ENCODE measurements around the gene NCOA3.
"Not testable (repeated sequence)": the region's sequence is repeated elsewhere in the genome, so short reads cannot be mapped to it uniquely, and the experiment has no call there.

The NCOA3 gene

GRCh38 chr20:47553594-47554235, 52.0 kb downstream of the NCOA3 start:
- not testable (repeated sequence) for H3K4ac ChIP-seq (ENCODE audit: low read depth in 1 of 2, low read length in 2 of 2); H3K4me3 ChIP-seq (ENCODE audit: insufficient read depth in 1 of 2, low read depth in 1 of 2, low read length in 2 of 2); H3K18ac ChIP-seq (ENCODE audit: low read depth in 1 of 2, low read length in 2 of 2); H3K23ac ChIP-seq (ENCODE audit: low read length in 2 of 2); H3K4me1 ChIP-seq (ENCODE audit: control insufficient read depth, insufficient read depth, low read depth, low read length); H3K27me3 ChIP-seq (ENCODE audit: control insufficient read depth in 1 of 2, insufficient read depth in 1 of 2, low read length in 2 of 2); H2AK5ac ChIP-seq (ENCODE audit: low read length, severe bottlenecking); H2BK12ac ChIP-seq (ENCODE audit: low read length in 2 of 2); H2BK15ac ChIP-seq (ENCODE audit: low read depth, poor library complexity, severe bottlenecking); H4K8ac ChIP-seq (ENCODE audit: low read length); H3K27ac ChIP-seq (ENCODE audit: low read length, poor library complexity, severe bottlenecking); H4K91ac ChIP-seq (ENCODE audit: low read length); H2BK120ac ChIP-seq (ENCODE audit: low read depth, low read length); H3K9ac ChIP-seq (ENCODE audit: low read length); H3K36me3 ChIP-seq (ENCODE audit: control insufficient read depth in 1 of 2, insufficient read depth in 2 of 2, low read depth in 1 of 2, low read length in 2 of 2); DNase-seq; H3K4me2 ChIP-seq (ENCODE audit: low read length, poor library complexity, severe bottlenecking); H2BK5ac ChIP-seq (ENCODE audit: low read depth, low read length, poor library complexity, severe bottlenecking); H3K14ac ChIP-seq (ENCODE audit: low read length in 2 of 2); H2AFZ ChIP-seq (ENCODE audit: low read depth, low read length); H3K9me3 ChIP-seq (ENCODE audit: control insufficient read depth, low read length)
- no CpG with 5 or more reads among the region's 8 CpGs for WGBS
- H3K79me1 ChIP-seq (replicated peaks; ENCODE audit: low read length, poor library complexity, severe bottlenecking) = peaks cover 11% of the 10 kb centered on the region

- DNase-seq; H3K27ac ChIP-seq (ENCODE audit: low read length, poor library complexity, severe bottlenecking); H3K9ac ChIP-seq (ENCODE audit: low read length); H2BK12ac ChIP-seq (ENCODE audit: low read length in 2 of 2); H3K9me3 ChIP-seq (ENCODE audit: control insufficient read depth, low read length); H3K18ac ChIP-seq (ENCODE audit: low read depth in 1 of 2, low read length in 2 of 2); H2BK15ac ChIP-seq (ENCODE audit: low read depth, poor library complexity, severe bottlenecking); H3K4me3 ChIP-seq (ENCODE audit: insufficient read depth in 1 of 2, low read depth in 1 of 2, low read length in 2 of 2); H3K14ac ChIP-seq (ENCODE audit: low read length in 2 of 2); H3K36me3 ChIP-seq (ENCODE audit: control insufficient read depth in 1 of 2, insufficient read depth in 2 of 2, low read depth in 1 of 2, low read length in 2 of 2); H3K23ac ChIP-seq (ENCODE audit: low read length in 2 of 2); H3K4ac ChIP-seq (ENCODE audit: low read depth in 1 of 2, low read length in 2 of 2); H3K27me3 ChIP-seq (ENCODE audit: control insufficient read depth in 1 of 2, insufficient read depth in 1 of 2, low read length in 2 of 2); H2AFZ ChIP-seq (ENCODE audit: low read depth, low read length); H3K4me1 ChIP-seq (ENCODE audit: control insufficient read depth, insufficient read depth, low read depth, low read length); H4K8ac ChIP-seq (ENCODE audit: low read length); H2BK120ac ChIP-seq (ENCODE audit: low read depth, low read length); H4K91ac ChIP-seq (ENCODE audit: low read length); H2BK5ac ChIP-seq (ENCODE audit: low read depth, low read length, poor library complexity, severe bottlenecking); H2AK5ac ChIP-seq (ENCODE audit: low read length, severe bottlenecking); H3K4me2 ChIP-seq (ENCODE audit: low read length, poor library complexity, severe bottlenecking): not testable (repeated sequence)
- H3K79me1 ChIP-seq (replicated peaks; ENCODE audit: low read length, poor library complexity, severe bottlenecking) = peaks cover 13% of the 10 kb centered on the region
Measured at GRCh38 chr20:47554283-47554682, 52.6 kb downstream of the NCOA3 start.

- no peak overlapping the region for H3K4ac ChIP-seq (ENCODE audit: low read depth in 1 of 2, low read length in 2 of 2)
- no peak overlapping the region for H4K8ac ChIP-seq (ENCODE audit: low read length)
- H3K23ac ChIP-seq (ENCODE audit: low read length in 2 of 2) = no peak overlapping the region
- no peak overlapping the region for H2AFZ ChIP-seq (ENCODE audit: low read depth, low read length)
- peaks cover 23% of the 10 kb centered on the region for H3K79me1 ChIP-seq (replicated peaks; ENCODE audit: low read length, poor library complexity, severe bottlenecking)
- no peak overlapping the region for H3K4me3 ChIP-seq (ENCODE audit: insufficient read depth in 1 of 2, low read depth in 1 of 2, low read length in 2 of 2)
- WGBS = 86% methylated on average over 2 of the region's 2 CpGs
- peaks cover 1% of the 10 kb centered on the region for H3K4me1 ChIP-seq (ENCODE audit: control insufficient read depth, insufficient read depth, low read depth, low read length)
- H2BK12ac ChIP-seq (ENCODE audit: low read length in 2 of 2) = no peak overlapping the region
- H3K27me3 ChIP-seq (ENCODE audit: control insufficient read depth in 1 of 2, insufficient read depth in 1 of 2, low read length in 2 of 2) = no peaks in the 10 kb centered on the region
- H2AK5ac ChIP-seq (ENCODE audit: low read length, severe bottlenecking) = no peak overlapping the region
- no peak overlapping the region for H4K91ac ChIP-seq (ENCODE audit: low read length)
- H3K27ac ChIP-seq (ENCODE audit: low read length, poor library complexity, severe bottlenecking) = no peak overlapping the region
- no peak overlapping the region for H3K9ac ChIP-seq (ENCODE audit: low read length)
- peaks cover 0 to 3% of the 10 kb centered on the region in 2 experiments for H3K36me3 ChIP-seq (ENCODE audit: control insufficient read depth in 1 of 2, insufficient read depth in 2 of 2, low read depth in 1 of 2, low read length in 2 of 2)
- no peak overlapping the region for H3K4me2 ChIP-seq (ENCODE audit: low read length, poor library complexity, severe bottlenecking)
- no peak for DNase-seq
- no peak overlapping the region for H3K18ac ChIP-seq (ENCODE audit: low read depth in 1 of 2, low read length in 2 of 2)
- no peak overlapping the region for H3K14ac ChIP-seq (ENCODE audit: low read length in 2 of 2)
- H2BK15ac ChIP-seq (ENCODE audit: low read depth, poor library complexity, severe bottlenecking) = no peak overlapping the region
- no peak overlapping the region for H2BK5ac ChIP-seq (ENCODE audit: low read depth, low read length, poor library complexity, severe bottlenecking)
- H2BK120ac ChIP-seq (ENCODE audit: low read depth, low read length) = no peak overlapping the region
- no peaks in the 10 kb centered on the region for H3K9me3 ChIP-seq (ENCODE audit: control insufficient read depth, low read length)
Measured at GRCh38 chr20:47557218-47557617, 55.5 kb downstream of the NCOA3 start.

- Histone ChIP-seq H3K9ac (ENCODE audit: low read length) (no peak overlapping the region), H4K91ac (ENCODE audit: low read length) (no peak overlapping the region), H2BK12ac (ENCODE audit: low read length in 2 of 2) (no peak overlapping the region), H2AK5ac (ENCODE audit: low read length, severe bottlenecking) (no peak overlapping the region), H3K79me1 (replicated peaks; ENCODE audit: low read length, poor library complexity, severe bottlenecking) (peaks cover 23% of the 10 kb centered on the region), H3K23ac (ENCODE audit: low read length in 2 of 2) (no peak overlapping the region), H2BK15ac (ENCODE audit: low read depth, poor library complexity, severe bottlenecking) (no peak overlapping the region), H3K4ac (ENCODE audit: low read depth in 1 of 2, low read length in 2 of 2) (no peak overlapping the region), H3K27ac (ENCODE audit: low read length, poor library complexity, severe bottlenecking) (no peak overlapping the region), H3K36me3 (ENCODE audit: control insufficient read depth in 1 of 2, insufficient read depth in 2 of 2, low read depth in 1 of 2, low read length in 2 of 2) (peaks cover 0 to 3% of the 10 kb centered on the region in 2 experiments), H3K4me1 (ENCODE audit: control insufficient read depth, insufficient read depth, low read depth, low read length) (peaks cover 1% of the 10 kb centered on the region), H3K14ac (ENCODE audit: low read length in 2 of 2) (no peak overlapping the region), H2AFZ (ENCODE audit: low read depth, low read length) (no peak overlapping the region), H3K4me3 (ENCODE audit: insufficient read depth in 1 of 2, low read depth in 1 of 2, low read length in 2 of 2) (no peak overlapping the region), H2BK120ac (ENCODE audit: low read depth, low read length) (no peak overlapping the region), H3K27me3 (ENCODE audit: control insufficient read depth in 1 of 2, insufficient read depth in 1 of 2, low read length in 2 of 2) (no peaks in the 10 kb centered on the region), H3K18ac (ENCODE audit: low read depth in 1 of 2, low read length in 2 of 2) (no peak overlapping the region), H3K9me3 (ENCODE audit: control insufficient read depth, low read length) (no peaks in the 10 kb centered on the region), H2BK5ac (ENCODE audit: low read depth, low read length, poor library complexity, severe bottlenecking) (no peak overlapping the region), H3K4me2 (ENCODE audit: low read length, poor library complexity, severe bottlenecking) (no peak overlapping the region), H4K8ac (ENCODE audit: low read length) (no peak overlapping the region)
- WGBS = 84% methylated on average over 6 of the region's 7 CpGs
- no peak for DNase-seq
Measured at GRCh38 chr20:47557791-47558190, 56.1 kb downstream of the NCOA3 start.

All from mesenchymal stem cell (in vitro differentiated cells and primary cell).